GM18526 (cell line): ENCODE measurements around the gene ZMYM3.

Source experiments
- POLR2A ChIP-seq: IDR thresholded peaks from 3 replicates; pipeline ENCODE4 v1.6.1; 2011; ENCODE audit not compliant: insufficient read length; ENCODE audit errors: extremely low read depth

ZMYM3 gene

GRCh38 chrX:71253253-71254091 lies 468 bp downstream of the ZMYM3 start:
- no peak for TF ChIP-seq POLR2A

- no peak for TF ChIP-seq POLR2A
Observed at GRCh38 chrX:71252221-71252620, 1.7 kb downstream of the ZMYM3 start.

- TF ChIP-seq POLR2A: no peak
Observed at GRCh38 chrX:71251466-71251973, 2.4 kb downstream of the ZMYM3 start.

GRCh38 chrX:71250841-71251240 lies 3.1 kb downstream of the ZMYM3 start:
- TF ChIP-seq POLR2A: no peak

- TF ChIP-seq POLR2A: no peak
Observed at GRCh38 chrX:71245159-71245558, 8.8 kb downstream of the ZMYM3 start.

GRCh38 chrX:71244359-71245128 lies 9.4 kb downstream of the ZMYM3 start:
- TF ChIP-seq POLR2A: no peak

GRCh38 chrX:71241301-71241700 lies 12.6 kb downstream of the ZMYM3 start:
- TF ChIP-seq POLR2A: no peak

- no peak for TF ChIP-seq POLR2A
Observed at GRCh38 chrX:71239781-71240180, 14.2 kb downstream of the ZMYM3 start.

GRCh38 chrX:71236836-71237235 lies 17.1 kb downstream of the ZMYM3 start:
- no peak for TF ChIP-seq POLR2A

GRCh38 chrX:71235482-71235881 lies 18.5 kb downstream of the ZMYM3 start:
- no peak for TF ChIP-seq POLR2A

- no peak for TF ChIP-seq POLR2A
Observed at GRCh38 chrX:71228063-71228642, 25.8 kb downstream of the ZMYM3 start.

GRCh38 chrX:71227370-71228062 lies 26.4 kb downstream of the ZMYM3 start:
- no peak for TF ChIP-seq POLR2A

GRCh38 chrX:71225676-71226075 lies 28.3 kb downstream of the ZMYM3 start:
- no peak for TF ChIP-seq POLR2A

GRCh38 chrX:71225009-71225408 lies 28.9 kb downstream of the ZMYM3 start:
- TF ChIP-seq POLR2A: no peak

- TF ChIP-seq POLR2A: no peak
Observed at GRCh38 chrX:71224098-71224708, 29.7 kb downstream of the ZMYM3 start.
